Activated B cell treated with CpG ODN at 0.5 μM for 24 hours (primary cell): ENCODE measurements around the gene DUXB. TPM values are rescaled to one million over a fixed set of nuclear protein-coding genes. Genes with fewer than 3 reads are reported as not detected.

Source experiments
- ATAC-seq: fragments of 200-7000 bp; cut with Tn5 transposase; one replicate; pipeline ENCODE4 v1.10.0; 2021; ENCODE audit warnings: low read depth, mild to moderate bottlenecking, moderate library complexity
- CTCF ChIA-PET: fragments of 350-600 bp; sonication (Branson Sonifier 250); formaldehyde crosslinking; loops from one replicate; lab custom pipeline; 2021; ENCODE audit warnings: antibody characterized with exemption; lab: Charles Lee
- POLR2A ChIA-PET: fragments of 350-600 bp; sonication (Branson Sonifier 250); formaldehyde crosslinking; loops from one replicate; lab custom pipeline; 2021; ENCODE audit warnings: antibody characterized with exemption; lab: Charles Lee
- DNase-seq: peaks from one replicate; pipeline ENCODE4 v3.0.0; 2022
- H3K27ac Mint-ChIP-seq: one replicate; pipeline ENCODE4 v1.8.0; 2020; ENCODE audit warnings: mixed read lengths
- H3K27me3 Mint-ChIP-seq: one replicate; pipeline ENCODE4 v1.8.0; 2021; ENCODE audit warnings: mixed read lengths
- H3K36me3 Mint-ChIP-seq: one replicate; pipeline ENCODE4 v1.8.0; 2021; ENCODE audit warnings: low read depth, mixed read lengths
- H3K4me1 Mint-ChIP-seq: one replicate; pipeline ENCODE4 v1.8.0; 2021; ENCODE audit warnings: mixed read lengths
- H3K4me3 Mint-ChIP-seq: one replicate; pipeline ENCODE4 v1.8.0; 2020; ENCODE audit warnings: mild to moderate bottlenecking, mixed read lengths
- H3K9me3 Mint-ChIP-seq: one replicate; pipeline ENCODE4 v1.8.0; 2020; ENCODE audit warnings: mixed read lengths
- CTCF ChIP-seq: fragments of 200-600 bp; IDR thresholded peaks from one replicate; pipeline ENCODE4 v1.8.0; 2022; ENCODE audit warnings: antibody characterized with exemption, mild to moderate bottlenecking
- intact Hi-C: fragments of 100-400 bp; cut with micrococcal nuclease; formaldehyde crosslinking; loops from one replicate; pipeline ENCODE4 v1.15.1; 2024
- total RNA-seq: library from RNA; stranded (reverse); gene quantifications from 2 replicates; pipeline ENCODE4 v1.2.3, GENCODE V29; 2022

DUXB gene
- total RNA-seq = not detected in 2 replicates

- no peaks in the 10 kb centered on the region for H3K9me3 Mint-ChIP-seq
- H3K4me3 Mint-ChIP-seq = no peak within 1 kb of the TSS
- CTCF ChIA-PET = no interaction called here
- no peaks in the 10 kb centered on the region for H3K4me1 Mint-ChIP-seq
- no peaks in the 10 kb centered on the region for H3K36me3 Mint-ChIP-seq
- no peaks in the 10 kb centered on the region for H3K27me3 Mint-ChIP-seq
- intact Hi-C loops = no loop called here
- no peak within 1 kb of the TSS for H3K27ac Mint-ChIP-seq
- DNase-seq = no peak
- POLR2A ChIA-PET = no interaction called here
- TF ChIP-seq CTCF = no peak
- ATAC-seq = no peak
These were observed at the start of gene DUXB for GRCh38 chr16:75701361-75701760. Gene DUXB (minus strand): TSS chr16:75701461. CDS start chr16:75701418, 43 bp downstream.

GRCh38 chr16:75750528-75750927 lies 49.3 kb upstream of the DUXB start:
- no peaks in the 10 kb centered on the region for H3K9me3 Mint-ChIP-seq
- intact Hi-C loops = no loop called here
- DNase-seq (no peak), ATAC-seq (no peak)
- no peaks in the 10 kb centered on the region for H3K36me3 Mint-ChIP-seq
- no peak overlapping the region for H3K4me3 Mint-ChIP-seq
- POLR2A ChIA-PET = no interaction called here
- no peaks in the 10 kb centered on the region for H3K4me1 Mint-ChIP-seq
- H3K27me3 Mint-ChIP-seq = peaks cover 16% of the 10 kb centered on the region
- CTCF ChIA-PET = no interaction called here
- no peak for TF ChIP-seq CTCF
- H3K27ac Mint-ChIP-seq = no peak overlapping the region

GRCh38 chr16:75746359-75746758 lies 45.1 kb upstream of the DUXB start:
- Mint-ChIP-seq H3K4me3 (no peak overlapping the region), H3K4me1 (no peaks in the 10 kb centered on the region), H3K27ac (no peak overlapping the region), H3K27me3 (peaks cover 13% of the 10 kb centered on the region), H3K36me3 (no peaks in the 10 kb centered on the region), H3K9me3 (peaks cover 8% of the 10 kb centered on the region)
- DNase-seq (no peak), ATAC-seq (no peak)
- intact Hi-C loops = no loop called here
- no peak for TF ChIP-seq CTCF
- ChIA-PET POLR2A (interaction anchor here (0.5 kb wide), 1 partner anchor 353 kb away, joined by 7 read pairs; no protein-coding TSS in a partner anchor), CTCF (no interaction called here)

- TF ChIP-seq CTCF = no peak
These were observed 44.6 kb upstream of the DUXB start for GRCh38 chr16:75745823-75746222.

GRCh38 chr16:75745242-75745641 lies 44.0 kb upstream of the DUXB start:
- TF ChIP-seq CTCF = no peak
- Mint-ChIP-seq H3K4me1 (no peaks in the 10 kb centered on the region), H3K36me3 (no peaks in the 10 kb centered on the region), H3K27me3 (peaks cover 16% of the 10 kb centered on the region), H3K4me3 (no peak overlapping the region), H3K27ac (no peak overlapping the region), H3K9me3 (peaks cover 10% of the 10 kb centered on the region)
- POLR2A ChIA-PET = no interaction called here
- ATAC-seq = no peak
- CTCF ChIA-PET = interaction anchor here (0.5 kb wide), 1 partner anchor 54 kb away, joined by 3 read pairs; no protein-coding TSS in a partner anchor
- no peak for DNase-seq
- intact Hi-C loops = no loop called here

More at GRCh38 chr16:75745823-75746222, 44.6 kb upstream of the DUXB start:
- H3K27me3 Mint-ChIP-seq = peaks cover 13% of the 10 kb centered on the region
- no peak overlapping the region for H3K27ac Mint-ChIP-seq
- H3K4me3 Mint-ChIP-seq = no peak overlapping the region
- H3K36me3 Mint-ChIP-seq = no peaks in the 10 kb centered on the region
- no peaks in the 10 kb centered on the region for H3K4me1 Mint-ChIP-seq
- CTCF ChIA-PET = no interaction called here
- POLR2A ChIA-PET = interaction anchor here (0.5 kb wide), 1 partner anchor 352 kb away, joined by 7 read pairs; no protein-coding TSS in a partner anchor
- peaks cover 8% of the 10 kb centered on the region for H3K9me3 Mint-ChIP-seq
- ATAC-seq (no peak), DNase-seq (no peak)
- intact Hi-C loops = no loop called here
